ENCODE data around the gene CYB5B.

DNA sequence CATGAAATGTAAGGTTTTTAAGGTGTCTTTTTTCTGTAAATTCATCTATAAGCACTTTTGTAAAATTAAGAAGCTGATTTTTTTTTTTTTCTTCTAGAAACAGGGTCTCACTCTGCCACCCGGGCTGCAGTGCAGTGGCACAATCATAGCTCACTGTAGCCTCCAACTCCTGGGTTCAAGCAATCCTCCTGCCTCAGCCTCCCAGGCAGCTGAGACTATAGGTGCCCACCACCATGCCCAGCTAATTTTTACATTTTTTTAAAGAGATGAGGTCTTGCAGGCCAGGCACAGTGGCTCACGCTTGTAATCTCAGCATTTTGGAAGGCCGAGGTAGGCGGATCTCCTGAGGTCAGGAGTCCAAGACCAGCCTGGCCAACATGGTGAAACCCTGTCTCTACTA lies 4.5 kb upstream of the CYB5B start:
- TF ChIP-seq, protein P1, sequence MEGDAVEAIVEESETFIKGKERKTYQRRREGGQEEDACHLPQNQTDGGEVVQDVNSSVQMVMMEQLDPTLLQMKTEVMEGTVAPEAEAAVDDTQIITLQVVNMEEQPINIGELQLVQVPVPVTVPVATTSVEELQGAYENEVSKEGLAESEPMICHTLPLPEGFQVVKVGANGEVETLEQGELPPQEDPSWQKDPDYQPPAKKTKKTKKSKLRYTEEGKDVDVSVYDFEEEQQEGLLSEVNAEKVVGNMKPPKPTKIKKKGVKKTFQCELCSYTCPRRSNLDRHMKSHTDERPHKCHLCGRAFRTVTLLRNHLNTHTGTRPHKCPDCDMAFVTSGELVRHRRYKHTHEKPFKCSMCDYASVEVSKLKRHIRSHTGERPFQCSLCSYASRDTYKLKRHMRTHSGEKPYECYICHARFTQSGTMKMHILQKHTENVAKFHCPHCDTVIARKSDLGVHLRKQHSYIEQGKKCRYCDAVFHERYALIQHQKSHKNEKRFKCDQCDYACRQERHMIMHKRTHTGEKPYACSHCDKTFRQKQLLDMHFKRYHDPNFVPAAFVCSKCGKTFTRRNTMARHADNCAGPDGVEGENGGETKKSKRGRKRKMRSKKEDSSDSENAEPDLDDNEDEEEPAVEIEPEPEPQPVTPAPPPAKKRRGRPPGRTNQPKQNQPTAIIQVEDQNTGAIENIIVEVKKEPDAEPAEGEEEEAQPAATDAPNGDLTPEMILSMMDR (IDR thresholded peaks at IDR 0.05; ENCODE audit: extremely low read depth in 1 of 2, insufficient read depth in 1 of 2, low read depth in 1 of 2, low read length in 2 of 2), result no peak
- TF ChIP-seq EZH2 (IDR thresholded peaks at IDR 0.05; ENCODE audit: borderline replicate concordance, low read depth, low read length, severe bottlenecking), result no peak
- no peak for TF ChIP-seq POLR2A (IDR thresholded peaks at IDR 0.05; ENCODE audit: low read depth, low read length)
- TF ChIP-seq FOS (IDR thresholded peaks at IDR 0.05; ENCODE audit: borderline replicate concordance, insufficient read depth, low read length), result no peak
- TF ChIP-seq JUN (IDR thresholded peaks at IDR 0.05; ENCODE audit: borderline replicate concordance, insufficient read depth, insufficient read length, low read depth), result no peak
- no peak for TF ChIP-seq MYC (IDR thresholded peaks at IDR 0.05; ENCODE audit: low read depth, low read length)
- no peak for TF ChIP-seq POLR2AphosphoS5 (IDR thresholded peaks at IDR 0.05; ENCODE audit: insufficient read depth, low read depth, low read length)

Data from endothelial cell of umbilical vein (primary cell).